GM10266 (cell line): Measurements from ENCODE around the gene BTBD16.

ENCODE experiments used
- DNase-seq: peaks from one replicate; pipeline ENCODE4 v3.0.0; 2012; ENCODE audit errors: extremely low spot score
- TF ChIP-seq, protein P1 (sequence below): IDR thresholded peaks from 2 replicates; pipeline ENCODE4 v1.5.1; 2012; ENCODE audit warnings: mild to moderate bottlenecking, low read depth; ENCODE audit not compliant: control insufficient read depth, insufficient read depth; ENCODE audit errors: missing control alignments

The BTBD16 gene

DNA sequence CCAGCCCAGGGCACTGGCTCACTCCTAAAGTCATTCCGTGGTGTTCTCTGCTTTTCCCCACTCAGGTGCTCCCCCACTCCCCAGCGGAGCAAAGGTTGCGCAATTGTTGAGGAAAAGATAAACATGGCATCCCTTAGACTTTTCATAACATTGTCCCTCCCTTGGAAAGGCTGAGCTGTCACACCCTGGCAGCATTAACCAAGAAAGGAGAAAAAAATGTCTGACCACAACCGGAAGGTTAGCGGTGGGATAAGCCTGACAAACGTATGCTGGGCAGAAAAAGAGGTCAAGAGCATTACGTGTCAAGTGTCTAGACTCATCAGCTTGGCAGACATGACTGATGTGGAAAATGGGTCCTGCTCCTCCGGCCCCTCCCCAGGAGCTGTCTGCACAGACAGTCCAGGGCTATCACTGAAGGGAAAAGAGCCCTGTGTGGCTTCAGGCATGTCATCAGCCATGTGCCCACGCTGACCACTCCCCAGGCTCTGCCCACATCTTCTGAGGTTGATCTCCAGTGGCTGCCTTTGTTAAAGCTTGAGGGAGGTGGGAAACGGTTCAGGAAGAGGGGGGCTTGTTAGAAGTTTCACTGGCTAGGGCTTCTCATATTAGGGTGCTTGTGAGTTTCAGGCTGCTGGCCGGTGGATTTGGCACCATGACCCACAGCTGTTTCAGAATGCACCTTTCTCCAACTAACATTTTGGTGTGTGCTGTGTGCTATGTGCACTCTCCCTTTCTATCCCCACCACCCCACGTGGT lies 30.1 kb downstream of the BTBD16 start:
- no peak for DNase-seq
- TF ChIP-seq, protein P1, sequence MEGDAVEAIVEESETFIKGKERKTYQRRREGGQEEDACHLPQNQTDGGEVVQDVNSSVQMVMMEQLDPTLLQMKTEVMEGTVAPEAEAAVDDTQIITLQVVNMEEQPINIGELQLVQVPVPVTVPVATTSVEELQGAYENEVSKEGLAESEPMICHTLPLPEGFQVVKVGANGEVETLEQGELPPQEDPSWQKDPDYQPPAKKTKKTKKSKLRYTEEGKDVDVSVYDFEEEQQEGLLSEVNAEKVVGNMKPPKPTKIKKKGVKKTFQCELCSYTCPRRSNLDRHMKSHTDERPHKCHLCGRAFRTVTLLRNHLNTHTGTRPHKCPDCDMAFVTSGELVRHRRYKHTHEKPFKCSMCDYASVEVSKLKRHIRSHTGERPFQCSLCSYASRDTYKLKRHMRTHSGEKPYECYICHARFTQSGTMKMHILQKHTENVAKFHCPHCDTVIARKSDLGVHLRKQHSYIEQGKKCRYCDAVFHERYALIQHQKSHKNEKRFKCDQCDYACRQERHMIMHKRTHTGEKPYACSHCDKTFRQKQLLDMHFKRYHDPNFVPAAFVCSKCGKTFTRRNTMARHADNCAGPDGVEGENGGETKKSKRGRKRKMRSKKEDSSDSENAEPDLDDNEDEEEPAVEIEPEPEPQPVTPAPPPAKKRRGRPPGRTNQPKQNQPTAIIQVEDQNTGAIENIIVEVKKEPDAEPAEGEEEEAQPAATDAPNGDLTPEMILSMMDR: no peak

DNA sequence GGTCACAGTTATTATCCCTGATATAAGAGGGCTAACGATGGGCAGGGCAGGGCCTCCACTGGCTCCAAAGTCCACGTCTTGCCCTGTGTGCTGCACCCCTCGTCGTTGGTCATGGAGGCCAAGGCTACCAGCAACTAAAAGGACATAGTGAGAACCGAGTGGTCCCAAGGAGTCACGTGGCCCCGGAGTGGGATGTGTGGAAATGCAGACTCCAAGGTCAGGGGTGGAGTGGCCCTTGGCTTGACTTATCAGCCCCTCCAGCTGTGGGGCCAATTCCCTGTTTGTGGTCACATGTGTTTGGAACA lies 30.7 kb downstream of the BTBD16 start:
- TF ChIP-seq, protein P1: no peak

DNA sequence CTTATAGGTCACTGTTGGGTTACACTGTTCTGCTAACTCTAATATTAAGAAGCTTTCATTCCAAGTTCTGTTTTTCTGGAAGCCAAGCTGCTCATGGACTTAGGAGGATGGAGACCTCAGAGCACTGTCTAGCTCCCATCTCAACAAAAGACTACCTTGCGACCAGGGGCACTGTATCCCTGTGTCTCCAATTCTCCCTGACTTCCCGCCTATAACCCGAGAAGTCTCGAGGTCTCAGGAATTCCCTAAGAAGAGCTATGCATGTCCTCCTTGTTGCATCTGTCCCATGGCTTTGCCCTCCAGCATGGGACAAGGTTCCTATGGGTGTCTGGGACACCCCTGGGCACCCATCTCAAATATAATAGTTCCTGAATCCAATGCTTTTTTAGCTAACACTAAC lies 31.2 kb downstream of the BTBD16 start:
- no peak for DNase-seq

More for the DNA sequence above, 30.7 kb downstream of the BTBD16 start:
- DNase-seq: no peak

DNA sequence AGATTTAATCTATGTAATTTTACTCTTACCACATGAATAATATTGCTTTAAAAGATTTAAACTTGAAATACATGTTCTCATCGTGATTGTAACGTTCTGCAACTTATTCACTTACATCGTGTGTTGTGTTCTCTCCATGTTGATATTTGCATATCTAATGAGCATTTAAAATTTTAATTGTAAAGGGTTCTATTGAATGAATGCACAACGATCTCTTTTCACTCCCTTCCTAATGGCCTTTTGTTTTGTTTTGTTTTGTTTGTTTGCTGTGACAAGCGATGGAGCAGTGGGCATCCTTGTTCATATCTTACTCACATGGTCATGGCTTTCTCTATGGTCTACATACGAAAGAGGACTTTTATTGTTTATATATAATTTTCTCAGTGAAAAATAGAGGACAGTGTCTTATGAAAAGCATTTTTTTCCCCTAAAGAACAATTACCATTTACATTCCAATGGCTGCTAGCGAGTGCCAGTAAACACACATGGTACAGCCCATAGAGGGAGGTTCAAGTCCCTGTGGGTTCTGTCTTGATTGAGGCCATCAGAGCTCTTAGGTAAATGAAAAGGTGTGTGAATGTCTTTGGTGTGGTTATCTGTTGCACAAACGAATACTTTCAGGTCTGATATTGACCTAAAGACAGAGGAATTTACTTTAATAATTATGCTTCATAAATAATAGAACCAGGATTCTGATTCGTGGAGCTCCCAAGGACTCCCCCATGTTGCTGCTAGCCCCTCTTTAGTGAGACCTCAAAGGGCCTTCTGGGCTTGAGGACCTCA lies 32.4 kb downstream of the BTBD16 start:
- TF ChIP-seq, protein P1: no peak
- DNase-seq: no peak

More for the DNA sequence above, 31.2 kb downstream of the BTBD16 start:
- TF ChIP-seq, protein P1: no peak

DNA sequence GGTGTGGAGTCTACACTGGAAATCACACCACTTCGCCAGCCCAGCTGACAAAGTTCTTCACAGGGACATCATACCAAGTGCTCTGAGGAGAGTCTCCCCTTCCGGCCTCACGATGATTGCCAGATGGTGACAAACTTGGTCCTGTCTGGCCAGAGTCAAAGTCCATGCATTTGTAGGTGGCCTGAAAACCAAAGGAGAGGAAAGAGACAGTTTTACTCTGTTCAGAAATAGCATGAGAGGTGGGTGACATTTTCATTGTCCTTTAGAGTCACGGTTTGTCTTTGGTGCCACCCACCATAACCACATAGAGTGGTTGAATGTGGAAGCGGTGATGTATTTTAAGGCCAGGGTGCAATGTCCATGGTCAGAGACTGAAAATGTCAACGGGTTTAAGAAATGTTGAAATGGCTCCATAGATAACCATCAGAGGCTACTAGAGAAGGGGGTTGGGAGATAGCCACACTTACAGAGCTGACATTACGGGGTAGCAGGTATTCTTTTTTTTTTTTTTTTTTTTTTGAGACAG lies 33.0 kb downstream of the BTBD16 start:
- TF ChIP-seq, protein P1: no peak
- DNase-seq: no peak

DNA sequence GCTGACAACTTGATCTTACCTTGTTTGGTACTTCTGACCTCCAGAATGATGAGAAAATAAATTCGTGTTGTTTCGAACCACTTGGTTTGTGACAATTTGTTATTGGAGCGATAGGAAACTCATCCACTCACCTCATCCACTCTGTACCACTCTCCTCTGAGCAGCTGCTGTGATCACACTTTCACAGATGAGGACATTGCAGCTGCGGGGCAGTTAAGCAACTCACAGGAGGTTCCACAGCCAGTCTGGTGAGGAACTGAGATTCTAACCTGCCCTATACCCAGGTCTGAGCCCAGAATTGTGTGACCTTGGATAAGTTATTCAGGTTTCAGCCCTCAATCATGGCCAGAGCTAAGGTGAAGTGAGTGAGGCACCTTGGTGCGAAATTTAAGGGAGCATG lies 35.2 kb downstream of the BTBD16 start:
- no peak for DNase-seq
- TF ChIP-seq, protein P1: no peak

DNA sequence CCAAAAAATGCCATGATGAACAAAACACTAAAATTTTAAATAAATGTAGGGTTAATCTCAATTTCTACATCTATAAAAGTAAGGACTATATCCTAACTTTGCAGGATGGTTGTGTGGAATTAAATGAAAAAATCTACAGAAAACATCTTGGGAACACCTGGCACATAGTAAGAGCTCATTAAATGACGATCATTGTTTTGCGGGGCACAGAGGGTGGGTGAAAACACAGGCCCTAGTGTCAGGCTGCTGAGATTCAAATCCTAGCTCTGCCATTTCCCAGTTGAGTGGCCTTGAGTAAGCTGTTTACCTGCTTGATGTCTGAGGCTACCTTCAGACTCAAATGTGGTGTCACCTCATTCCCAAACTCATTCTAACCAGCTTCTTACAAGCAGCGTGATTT lies 35.6 kb downstream of the BTBD16 start:
- TF ChIP-seq, protein P1: no peak

More for the DNA sequence above, 35.6 kb downstream of the BTBD16 start:
- DNase-seq: no peak
